ENCODE data around the gene SLC16A3. TPM values are rescaled to one million over a fixed set of nuclear protein-coding genes. Genes with fewer than 3 reads are reported as not detected.

The SLC16A3 gene
- total RNA-seq, 1 donor, result 222 TPM

- peaks cover 16% of the 10 kb centered on the region for H3K4me1 ChIP-seq (ENCODE audit: insufficient read depth, low read length)
- no peak overlapping the region for H3K4me2 ChIP-seq (ENCODE audit: insufficient read depth, low read length)
- TF ChIP-seq CTCF (IDR thresholded peaks at IDR 0.05; ENCODE audit: extremely low read depth, low read depth, low read length), result no peak
- no peak overlapping the region for H3K27ac ChIP-seq (ENCODE audit: low read depth, low read length)
- no peaks in the 10 kb centered on the region for H3K36me3 ChIP-seq (ENCODE audit: insufficient read depth, low read length)
- no peaks in the 10 kb centered on the region for H3K9me3 ChIP-seq (ENCODE audit: low read depth, low read length)
- H3K4me3 ChIP-seq (ENCODE audit: insufficient read depth, low read length), result no peak overlapping the region
- no peak overlapping the region for H2AFZ ChIP-seq (ENCODE audit: low read length)
- peak; percentile 43 for DNase-seq (ENCODE audit: insufficient read length, low spot score, missing footprints)
- H3K27me3 ChIP-seq (ENCODE audit: insufficient read depth, low read length), result no peaks in the 10 kb centered on the region
- H3K79me2 ChIP-seq (ENCODE audit: insufficient read depth, low read length), result peaks cover 2% of the 10 kb centered on the region
- no peaks in the 10 kb centered on the region for H4K20me1 ChIP-seq (ENCODE audit: insufficient read depth, low read length)
Measured at GRCh38 chr17:82221341-82221902, 7.4 kb upstream of the SLC16A3 start.

- H2AFZ ChIP-seq (ENCODE audit: low read length), result no peak overlapping the region
- no peaks in the 10 kb centered on the region for H4K20me1 ChIP-seq (ENCODE audit: insufficient read depth, low read length)
- no peak overlapping the region for H3K4me2 ChIP-seq (ENCODE audit: insufficient read depth, low read length)
- no peaks in the 10 kb centered on the region for H3K9me3 ChIP-seq (ENCODE audit: low read depth, low read length)
- TF ChIP-seq CTCF (IDR thresholded peaks at IDR 0.05; ENCODE audit: extremely low read depth, low read depth, low read length), result no peak
- H3K4me3 ChIP-seq (ENCODE audit: insufficient read depth, low read length), result no peak overlapping the region
- peak; percentile 58 for DNase-seq (ENCODE audit: insufficient read length, low spot score, missing footprints)
- peaks cover 2% of the 10 kb centered on the region for H3K79me2 ChIP-seq (ENCODE audit: insufficient read depth, low read length)
- no peaks in the 10 kb centered on the region for H3K27me3 ChIP-seq (ENCODE audit: insufficient read depth, low read length)
- H3K27ac ChIP-seq (ENCODE audit: low read depth, low read length), result no peak overlapping the region
- H3K36me3 ChIP-seq (ENCODE audit: insufficient read depth, low read length), result no peaks in the 10 kb centered on the region
- H3K4me1 ChIP-seq (ENCODE audit: insufficient read depth, low read length), result peaks cover 2% of the 10 kb centered on the region
Measured at GRCh38 chr17:82222816-82223215, 6.0 kb upstream of the SLC16A3 start.

- Histone ChIP-seq H4K20me1 (ENCODE audit: insufficient read depth, low read length) (no peaks in the 10 kb centered on the region), H3K4me3 (ENCODE audit: insufficient read depth, low read length) (no peak overlapping the region), H3K9me3 (ENCODE audit: low read depth, low read length) (no peaks in the 10 kb centered on the region), H3K27ac (ENCODE audit: low read depth, low read length) (no peak overlapping the region), H3K36me3 (ENCODE audit: insufficient read depth, low read length) (no peaks in the 10 kb centered on the region), H3K4me1 (ENCODE audit: insufficient read depth, low read length) (no peaks in the 10 kb centered on the region), H3K27me3 (ENCODE audit: insufficient read depth, low read length) (no peaks in the 10 kb centered on the region), H3K79me2 (ENCODE audit: insufficient read depth, low read length) (no peaks in the 10 kb centered on the region), H3K4me2 (ENCODE audit: insufficient read depth, low read length) (no peak overlapping the region), H2AFZ (ENCODE audit: low read length) (no peak overlapping the region)
- no peak for TF ChIP-seq CTCF (IDR thresholded peaks at IDR 0.05; ENCODE audit: extremely low read depth, low read depth, low read length)
- DNase-seq (ENCODE audit: insufficient read length, low spot score, missing footprints), result peak; percentile 73
Measured at GRCh38 chr17:82223517-82223916, 5.3 kb upstream of the SLC16A3 start.

GRCh38 chr17:82224666-82225065, 4.2 kb upstream of the SLC16A3 start:
- Histone ChIP-seq H3K4me3 (ENCODE audit: insufficient read depth, low read length) (no peak overlapping the region), H3K36me3 (ENCODE audit: insufficient read depth, low read length) (no peaks in the 10 kb centered on the region), H4K20me1 (ENCODE audit: insufficient read depth, low read length) (peaks cover 4% of the 10 kb centered on the region), H3K9me3 (ENCODE audit: low read depth, low read length) (no peaks in the 10 kb centered on the region), H3K79me2 (ENCODE audit: insufficient read depth, low read length) (peaks cover 8% of the 10 kb centered on the region), H3K4me2 (ENCODE audit: insufficient read depth, low read length) (no peak overlapping the region), H2AFZ (ENCODE audit: low read length) (no peak overlapping the region), H3K27ac (ENCODE audit: low read depth, low read length) (no peak overlapping the region), H3K4me1 (ENCODE audit: insufficient read depth, low read length) (no peaks in the 10 kb centered on the region), H3K27me3 (ENCODE audit: insufficient read depth, low read length) (no peaks in the 10 kb centered on the region)
- DNase-seq (ENCODE audit: insufficient read length, low spot score, missing footprints), result peak; percentile 43
- no peak for TF ChIP-seq CTCF (IDR thresholded peaks at IDR 0.05; ENCODE audit: extremely low read depth, low read depth, low read length)

Measured in osteoblast (primary cell).